Fibroblast of villous mesenchyme (primary cell): Measurements from ENCODE around the gene ATP1A3. TPM values are rescaled to one million over a fixed set of nuclear protein-coding genes. Genes with fewer than 3 reads are reported as not detected.

Source experiments
- DNase-seq: peaks from one replicate; pipeline ENCODE4 v3.0.0-alpha.2; 2010; ENCODE audit warnings: low read depth
- H3K4me3 ChIP-seq: 2 replicates; pipeline ENCODE4 v1.5.1; 2011; ENCODE audit warnings: low read depth, mild to moderate bottlenecking, low read length
- CTCF ChIP-seq: IDR thresholded peaks from 2 replicates; pipeline ENCODE4 v1.5.1; 2012; ENCODE audit warnings: low read depth, mild to moderate bottlenecking, low read length; ENCODE audit not compliant: insufficient read depth
- total RNA-seq: library from RNA; depleted of rRNA; stranded (reverse); fragments of >200 nt; gene quantifications from 2 replicates; pipeline ENCODE4 v1.2.3, GENCODE V29; 2012

Gene ATP1A3
- total RNA-seq, 1 donor: not detected

GRCh38 chr19:41984961-41985360 lies 9.1 kb downstream of the ATP1A3 start:
- H3K4me3 ChIP-seq: no peak overlapping the region
- no peak for DNase-seq
- no peak for TF ChIP-seq CTCF

GRCh38 chr19:41981724-41982123 lies 12.3 kb downstream of the ATP1A3 start:
- H3K4me3 ChIP-seq: no peak overlapping the region
- TF ChIP-seq CTCF: no peak
- DNase-seq: no peak

GRCh38 chr19:41978470-41978869 lies 15.6 kb downstream of the ATP1A3 start:
- no peak overlapping the region for H3K4me3 ChIP-seq
- DNase-seq: no peak
- TF ChIP-seq CTCF: no peak

- no peak overlapping the region for H3K4me3 ChIP-seq
- no peak for TF ChIP-seq CTCF
- DNase-seq: no peak
Observed at GRCh38 chr19:41977916-41978315, 16.1 kb downstream of the ATP1A3 start.

- TF ChIP-seq CTCF: no peak
- DNase-seq: no peak
- no peak overlapping the region for H3K4me3 ChIP-seq
Observed at GRCh38 chr19:41974652-41975051, 19.4 kb downstream of the ATP1A3 start.

- no peak for DNase-seq
- no peak for TF ChIP-seq CTCF
- no peak overlapping the region for H3K4me3 ChIP-seq
Observed at GRCh38 chr19:41971363-41971762, 22.7 kb downstream of the ATP1A3 start.

GRCh38 chr19:41969772-41970458 lies 24.1 kb downstream of the ATP1A3 start:
- H3K4me3 ChIP-seq: no peak overlapping the region
- DNase-seq: no peak
- TF ChIP-seq CTCF: no peak
